NB4 (cell line): ENCODE measurements around the gene SMTN.
"Not testable (repeated sequence)": the region's sequence is repeated elsewhere in the genome, so short reads cannot be mapped to it uniquely, and the experiment has no call there.

Experiments used
- CTCF ChIP-seq: IDR thresholded peaks from one replicate; pipeline ENCODE4 v1.5.1; 2012; ENCODE audit warnings: low read depth, low read length
- TF ChIP-seq, protein P1 (sequence below): IDR thresholded peaks from 2 replicates; pipeline ENCODE4 v1.6.1; 2011; ENCODE audit warnings: low read depth, low read length

- not testable (repeated sequence) for TF ChIP-seq CTCF
- TF ChIP-seq, protein P1, sequence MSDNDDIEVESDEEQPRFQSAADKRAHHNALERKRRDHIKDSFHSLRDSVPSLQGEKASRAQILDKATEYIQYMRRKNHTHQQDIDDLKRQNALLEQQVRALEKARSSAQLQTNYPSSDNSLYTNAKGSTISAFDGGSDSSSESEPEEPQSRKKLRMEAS = not testable (repeated sequence)
Observed at GRCh38 chr22:31069691-31070314, 11.3 kb upstream of the SMTN start.
